GM12872 (cell line): ENCODE results near the gene PRKG1.

Experiments
- TF ChIP-seq, protein P1 (sequence below): IDR thresholded peaks from 3 replicates; pipeline ENCODE4 v1.5.1; 2011; ENCODE audit warnings: low read depth, mild to moderate bottlenecking, low read length, moderate library complexity; ENCODE audit not compliant: insufficient read depth

The PRKG1 gene

DNA sequence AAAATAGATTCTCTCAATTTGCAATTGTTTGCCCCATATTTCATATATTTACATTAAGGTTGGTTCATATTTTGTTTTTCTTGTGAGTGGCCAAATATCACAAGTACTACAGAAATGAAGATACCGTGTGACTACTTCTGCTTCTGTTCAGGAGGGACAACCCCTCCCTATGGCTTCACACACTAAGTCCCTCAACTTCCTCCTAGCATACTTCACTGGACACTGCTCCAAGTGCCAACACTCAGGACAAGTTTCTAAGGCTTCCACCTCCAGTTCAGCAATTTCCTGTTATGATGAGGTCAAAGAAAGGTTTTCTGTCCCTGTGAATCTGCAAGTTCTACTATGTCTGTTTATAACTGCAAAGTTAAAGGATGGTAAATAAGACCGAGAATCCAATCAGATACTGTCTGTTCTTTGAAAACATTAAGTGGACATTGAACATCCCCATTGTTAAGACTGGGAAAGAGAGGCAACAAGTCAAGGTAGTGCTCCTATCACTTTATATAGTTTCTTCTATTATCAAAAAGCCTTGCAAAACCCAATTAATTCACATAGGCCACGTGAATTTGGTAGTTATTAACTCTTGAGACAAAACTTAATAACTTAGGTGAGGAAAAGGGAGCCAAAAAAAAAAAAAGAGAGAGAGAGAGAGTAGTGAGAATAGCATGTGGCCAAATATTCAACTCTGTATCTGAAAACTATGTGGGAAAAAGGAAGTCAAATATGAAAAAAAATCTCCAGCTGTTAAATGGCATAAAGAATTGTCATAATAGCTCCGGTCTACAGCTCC, 1158.5 kb downstream of the PRKG1 start:
- TF ChIP-seq, protein P1, sequence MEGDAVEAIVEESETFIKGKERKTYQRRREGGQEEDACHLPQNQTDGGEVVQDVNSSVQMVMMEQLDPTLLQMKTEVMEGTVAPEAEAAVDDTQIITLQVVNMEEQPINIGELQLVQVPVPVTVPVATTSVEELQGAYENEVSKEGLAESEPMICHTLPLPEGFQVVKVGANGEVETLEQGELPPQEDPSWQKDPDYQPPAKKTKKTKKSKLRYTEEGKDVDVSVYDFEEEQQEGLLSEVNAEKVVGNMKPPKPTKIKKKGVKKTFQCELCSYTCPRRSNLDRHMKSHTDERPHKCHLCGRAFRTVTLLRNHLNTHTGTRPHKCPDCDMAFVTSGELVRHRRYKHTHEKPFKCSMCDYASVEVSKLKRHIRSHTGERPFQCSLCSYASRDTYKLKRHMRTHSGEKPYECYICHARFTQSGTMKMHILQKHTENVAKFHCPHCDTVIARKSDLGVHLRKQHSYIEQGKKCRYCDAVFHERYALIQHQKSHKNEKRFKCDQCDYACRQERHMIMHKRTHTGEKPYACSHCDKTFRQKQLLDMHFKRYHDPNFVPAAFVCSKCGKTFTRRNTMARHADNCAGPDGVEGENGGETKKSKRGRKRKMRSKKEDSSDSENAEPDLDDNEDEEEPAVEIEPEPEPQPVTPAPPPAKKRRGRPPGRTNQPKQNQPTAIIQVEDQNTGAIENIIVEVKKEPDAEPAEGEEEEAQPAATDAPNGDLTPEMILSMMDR = no peak

DNA sequence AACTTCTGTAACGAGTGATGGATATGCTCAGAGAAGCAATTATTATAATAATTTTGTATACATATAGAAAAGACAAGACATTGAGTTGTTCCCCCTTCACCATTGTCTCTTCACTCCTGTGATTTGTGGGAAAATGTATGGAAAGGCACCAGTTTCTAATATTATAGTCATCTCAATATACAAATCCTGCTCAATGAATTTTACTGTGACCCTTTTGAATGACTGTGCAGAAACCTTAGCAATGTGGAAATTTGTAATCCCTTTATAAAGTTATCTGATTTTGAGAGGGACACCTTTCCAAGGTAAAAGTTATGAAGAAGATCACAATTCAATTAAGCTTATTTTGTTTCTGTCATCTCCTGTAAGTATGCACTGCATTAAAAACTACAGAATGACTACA, 1165.5 kb downstream of the PRKG1 start:
- TF ChIP-seq, protein P1 = no peak

DNA sequence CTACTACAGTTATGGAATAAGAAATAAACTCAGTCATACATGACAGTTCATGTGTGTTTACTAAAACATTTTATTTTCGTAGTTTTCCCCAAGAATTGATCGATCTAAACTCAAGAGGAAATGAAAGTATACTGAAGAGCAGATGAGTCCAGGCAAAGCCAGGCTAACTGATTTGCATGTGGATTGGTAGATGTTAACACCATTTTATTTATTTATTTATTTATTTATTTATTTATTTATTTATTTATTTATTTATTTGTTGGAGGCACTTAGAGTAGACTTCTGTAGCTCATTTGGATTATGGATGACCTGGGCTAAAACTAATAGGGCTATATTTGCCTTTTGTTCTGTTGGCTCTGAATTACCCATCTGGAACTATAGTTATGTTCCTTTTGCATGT, 1171.3 kb downstream of the PRKG1 start:
- TF ChIP-seq, protein P1 = no peak

DNA sequence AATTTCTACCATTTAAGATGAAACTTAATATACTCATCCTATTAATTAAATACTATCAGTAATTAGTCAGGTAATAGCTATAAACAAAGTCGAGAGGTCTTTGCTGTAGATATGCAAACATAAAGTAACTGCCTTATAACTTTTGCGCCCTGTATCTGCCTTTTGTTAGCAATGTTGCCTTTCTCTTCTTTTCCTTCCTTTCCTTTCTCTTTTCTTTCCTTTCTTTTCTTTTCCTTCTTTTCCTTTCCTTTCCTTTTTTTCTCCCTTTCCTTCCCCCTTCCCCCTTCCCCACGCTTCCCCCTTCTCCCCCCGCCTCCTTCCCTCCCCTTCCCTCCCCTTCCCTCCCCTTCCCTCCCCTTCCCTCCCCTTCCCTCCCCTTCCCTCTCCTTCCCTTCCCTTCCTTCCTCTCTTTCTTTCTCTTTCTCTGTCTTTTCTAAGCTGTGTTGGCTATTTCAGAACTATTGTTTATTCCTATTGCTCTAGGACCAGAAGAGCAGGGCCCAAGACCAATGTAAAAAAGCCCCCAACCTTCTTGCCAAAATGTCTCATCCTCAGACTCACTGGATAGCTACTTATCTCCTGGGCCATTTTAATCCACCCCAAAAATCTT, 1174.5 kb downstream of the PRKG1 start:
- TF ChIP-seq, protein P1 = no peak

DNA sequence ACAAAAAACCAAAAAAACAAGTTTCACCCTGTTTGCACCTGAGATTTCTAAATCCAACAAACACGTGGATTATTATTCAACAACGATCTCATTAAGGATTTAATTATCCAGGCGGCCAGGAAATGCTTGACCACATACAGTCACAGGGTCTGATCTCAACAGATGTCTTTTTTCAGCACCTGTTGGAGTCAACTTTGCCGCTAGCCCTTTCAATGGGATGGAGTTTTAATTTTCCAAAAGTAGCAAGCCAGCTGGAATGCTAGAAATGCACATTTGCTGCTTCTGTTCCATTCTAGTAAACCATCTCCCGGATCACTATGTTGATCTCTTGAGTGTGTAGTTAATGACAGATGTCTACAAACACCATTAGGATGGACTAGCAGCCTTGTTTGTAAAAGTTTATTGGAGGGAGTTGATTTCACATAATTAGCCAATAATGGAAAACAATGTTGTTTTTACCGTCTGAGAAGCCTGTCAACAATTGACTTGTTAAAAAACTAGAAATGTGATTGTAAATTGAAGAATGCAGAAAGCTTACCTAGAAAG, 1175.6 kb downstream of the PRKG1 start:
- TF ChIP-seq, protein P1 = no peak

DNA sequence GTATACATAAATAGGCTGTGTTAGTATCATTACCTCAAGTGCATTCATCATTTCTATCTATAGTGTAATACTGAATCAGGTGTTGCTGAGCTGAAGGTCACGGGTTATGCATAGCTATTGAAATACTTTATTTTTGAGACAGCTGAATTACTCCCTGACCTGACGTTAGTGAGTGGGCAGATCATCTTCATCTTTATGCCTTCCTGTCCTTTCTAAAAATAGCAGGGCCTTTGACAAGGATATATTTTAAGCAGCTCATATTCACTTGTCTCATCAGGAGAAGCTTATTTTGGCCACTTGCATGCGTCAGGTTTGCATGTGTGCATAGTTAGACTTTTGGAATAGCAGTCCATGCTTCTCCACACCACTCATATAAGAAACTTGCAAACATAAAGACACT, 1176.2 kb downstream of the PRKG1 start:
- TF ChIP-seq, protein P1 = no peak

DNA sequence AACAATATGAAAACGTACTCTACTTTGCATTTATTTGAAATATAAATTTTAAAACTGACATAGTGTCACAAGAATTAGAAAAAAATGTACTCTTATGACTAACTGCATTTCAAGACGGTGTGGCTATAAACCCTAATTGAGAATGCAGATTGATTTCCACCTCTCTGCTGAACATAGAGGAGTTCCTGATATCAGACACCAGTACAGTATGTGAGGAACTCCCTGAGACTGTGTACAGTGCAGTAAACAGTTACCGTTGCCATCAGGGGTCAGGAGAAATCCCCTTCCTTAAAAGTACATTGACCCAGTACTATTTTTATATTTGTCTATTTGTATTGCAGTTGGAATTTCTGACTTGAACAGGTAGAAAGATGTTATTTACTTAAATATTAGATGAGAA, 1178.0 kb downstream of the PRKG1 start:
- TF ChIP-seq, protein P1 = no peak
